HG03469 (cell line): ENCODE results near the gene TSPAN3.

Experiments used
- ATAC-seq: cut with Tn5 transposase; IDR thresholded peaks from one replicate; pipeline ENCODE4 v1.9.1; 2021; ENCODE audit warnings: mild to moderate bottlenecking, moderate library complexity, moderate number of reproducible peaks; ENCODE audit not compliant: unreplicated experiment

Gene TSPAN3

GRCh38 chr15:77025083-77025901 is 45.6 kb downstream of the TSPAN3 start:
- no peak for ATAC-seq

GRCh38 chr15:77024273-77025082 is 46.4 kb downstream of the TSPAN3 start:
- no peak for ATAC-seq

- ATAC-seq: no peak
These were observed 47.2 kb downstream of the TSPAN3 start for GRCh38 chr15:77023576-77024272.

- ATAC-seq: no peak
These were observed 48.0 kb downstream of the TSPAN3 start for GRCh38 chr15:77022646-77023575.

GRCh38 chr15:77021803-77022381 is 49.0 kb downstream of the TSPAN3 start:
- no peak for ATAC-seq

- ATAC-seq: no peak
These were observed 49.8 kb downstream of the TSPAN3 start for GRCh38 chr15:77021088-77021481.

- no peak for ATAC-seq
These were observed 50.4 kb downstream of the TSPAN3 start for GRCh38 chr15:77020348-77021087.

GRCh38 chr15:77019521-77020331 is 51.2 kb downstream of the TSPAN3 start:
- no peak for ATAC-seq

- no peak for ATAC-seq
These were observed 52.0 kb downstream of the TSPAN3 start for GRCh38 chr15:77018796-77019505.

GRCh38 chr15:77017761-77018720 is 52.9 kb downstream of the TSPAN3 start:
- ATAC-seq: no peak

GRCh38 chr15:77017091-77017660 is 53.7 kb downstream of the TSPAN3 start:
- no peak for ATAC-seq

GRCh38 chr15:77016321-77016695 is 54.6 kb downstream of the TSPAN3 start:
- ATAC-seq: no peak

- ATAC-seq: no peak
These were observed 55.1 kb downstream of the TSPAN3 start for GRCh38 chr15:77015646-77016320.

- ATAC-seq: no peak
These were observed 56.5 kb downstream of the TSPAN3 start for GRCh38 chr15:77014132-77015081.

- ATAC-seq: no peak
These were observed 57.2 kb downstream of the TSPAN3 start for GRCh38 chr15:77013776-77014131.
